ENCODE data around the gene ACR.

ACR gene

GRCh38 chr22:50737728-50738648, at the start of gene ACR:
TSS of gene ACR (plus strand) at chr22:50738204. CDS start at chr22:50738236, 32 bp downstream.
- peak; percentile 9 for DNase-seq

DNA sequence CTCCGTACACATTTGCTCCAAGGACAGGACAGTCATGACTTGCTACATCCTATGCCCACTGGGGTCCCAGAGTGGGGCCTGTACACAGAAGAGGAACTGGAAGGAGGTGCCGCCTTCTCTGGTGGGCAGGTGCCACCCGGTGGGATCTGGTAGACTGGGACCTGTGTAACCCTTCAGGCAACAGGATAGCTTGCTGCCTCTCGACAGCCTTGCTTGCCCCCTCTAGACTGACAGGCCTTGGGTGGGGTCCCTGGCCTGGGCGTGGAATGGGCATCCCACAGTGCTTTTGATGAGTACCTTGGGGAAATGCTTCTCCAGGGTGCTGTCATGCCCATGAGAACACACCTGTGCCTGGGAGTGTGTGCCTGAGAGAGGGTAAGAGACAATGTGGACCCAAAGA, 49.6 kb upstream of the ACR start:
- no peak for DNase-seq

DNA sequence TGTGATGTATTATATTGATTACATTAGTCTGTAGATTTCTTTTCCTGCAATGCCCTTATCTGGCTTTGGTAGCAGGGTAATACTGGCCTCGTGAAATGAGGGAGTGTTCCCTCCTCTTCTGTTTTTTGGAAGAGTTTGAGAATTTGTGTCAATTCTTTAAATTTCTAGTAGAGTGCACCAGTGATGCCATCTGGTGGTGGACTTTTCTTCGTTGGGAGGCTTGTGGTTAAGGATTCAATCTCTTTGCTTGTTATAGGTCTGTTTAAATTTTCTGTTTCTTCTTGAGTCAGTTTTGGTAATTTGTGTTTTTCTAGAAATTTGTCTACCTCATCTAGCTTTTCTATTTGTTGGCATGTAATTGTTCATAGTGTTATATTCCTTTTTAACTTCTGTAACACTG, 46.5 kb upstream of the ACR start:
- DNase-seq = no peak

DNA sequence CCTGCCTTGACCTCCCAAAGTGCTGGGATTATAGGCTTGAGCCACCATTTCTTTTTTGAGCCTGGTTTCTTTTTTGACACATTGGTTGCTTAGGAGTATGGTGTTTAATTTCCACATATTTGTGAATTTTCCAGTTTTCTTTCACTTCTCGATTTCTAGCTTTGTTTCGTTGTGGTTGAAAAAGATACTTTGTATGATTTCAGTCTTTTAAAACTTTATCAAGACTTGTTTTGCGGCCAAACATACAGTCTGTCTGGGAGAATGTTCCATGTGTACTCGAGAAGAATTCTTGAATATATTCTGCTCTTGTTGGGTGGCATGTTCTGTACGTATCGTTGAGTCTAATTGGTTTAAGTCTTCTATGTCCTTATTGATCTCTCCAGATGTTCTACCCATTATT, 44.5 kb upstream of the ACR start:
- no peak for DNase-seq

DNA sequence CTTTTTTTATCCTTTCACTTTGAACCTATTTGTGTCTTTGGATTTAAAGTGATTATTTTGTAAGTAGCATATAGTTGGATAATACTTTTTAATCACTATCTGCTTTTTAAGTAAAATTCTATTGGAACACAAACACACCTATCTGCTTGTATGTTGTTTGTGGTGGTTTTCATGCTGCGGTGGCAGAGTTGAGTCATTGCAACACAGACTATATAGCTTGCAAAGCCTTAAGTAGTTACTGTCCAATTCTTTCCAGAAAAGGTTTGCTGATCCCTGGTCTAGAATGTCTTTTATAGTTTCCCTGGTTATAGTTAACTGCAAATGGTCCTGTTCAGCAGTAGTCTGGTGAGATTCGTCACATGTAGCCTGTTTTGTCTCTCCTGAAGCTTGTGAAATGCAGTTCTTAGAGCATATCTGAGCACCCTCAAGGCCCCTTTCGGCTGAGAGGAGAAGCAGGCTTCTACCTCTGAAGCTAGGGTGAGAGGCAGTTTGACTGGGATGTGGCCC, 43.9 kb upstream of the ACR start:
- no peak for DNase-seq

GRCh38 chr22:50694766-50695420, 43.1 kb upstream of the ACR start:
- no peak for DNase-seq

GRCh38 chr22:50695421-50696250, 42.4 kb upstream of the ACR start:
- no peak for DNase-seq

DNA sequence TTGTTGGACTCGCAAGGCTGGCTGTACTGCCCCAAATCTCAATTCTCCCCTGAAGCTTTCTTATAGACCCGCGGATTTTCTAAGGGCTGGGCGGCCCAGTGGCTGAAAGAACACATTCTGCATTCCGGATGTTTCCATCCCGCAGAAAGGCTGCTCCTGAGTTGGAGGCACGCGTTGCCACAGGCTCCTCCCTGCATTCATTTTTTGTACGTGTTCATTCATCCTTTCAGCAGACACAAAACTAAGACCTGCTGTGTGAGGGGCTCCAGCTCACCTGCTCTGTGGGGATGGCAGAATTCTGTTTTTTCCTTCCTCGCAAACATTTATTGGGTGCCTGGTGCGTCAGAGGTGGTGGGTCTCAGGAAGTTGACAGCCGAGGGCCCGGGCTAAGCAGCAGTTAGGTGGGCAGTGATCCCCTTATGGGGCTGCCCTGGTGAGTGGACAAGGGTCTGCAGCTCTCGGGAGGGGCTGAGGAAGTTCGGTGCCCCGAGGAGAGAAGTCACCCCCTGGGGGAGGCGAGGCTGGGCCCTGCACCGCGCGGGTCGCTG, 41.7 kb upstream of the ACR start:
- no peak for DNase-seq

DNA sequence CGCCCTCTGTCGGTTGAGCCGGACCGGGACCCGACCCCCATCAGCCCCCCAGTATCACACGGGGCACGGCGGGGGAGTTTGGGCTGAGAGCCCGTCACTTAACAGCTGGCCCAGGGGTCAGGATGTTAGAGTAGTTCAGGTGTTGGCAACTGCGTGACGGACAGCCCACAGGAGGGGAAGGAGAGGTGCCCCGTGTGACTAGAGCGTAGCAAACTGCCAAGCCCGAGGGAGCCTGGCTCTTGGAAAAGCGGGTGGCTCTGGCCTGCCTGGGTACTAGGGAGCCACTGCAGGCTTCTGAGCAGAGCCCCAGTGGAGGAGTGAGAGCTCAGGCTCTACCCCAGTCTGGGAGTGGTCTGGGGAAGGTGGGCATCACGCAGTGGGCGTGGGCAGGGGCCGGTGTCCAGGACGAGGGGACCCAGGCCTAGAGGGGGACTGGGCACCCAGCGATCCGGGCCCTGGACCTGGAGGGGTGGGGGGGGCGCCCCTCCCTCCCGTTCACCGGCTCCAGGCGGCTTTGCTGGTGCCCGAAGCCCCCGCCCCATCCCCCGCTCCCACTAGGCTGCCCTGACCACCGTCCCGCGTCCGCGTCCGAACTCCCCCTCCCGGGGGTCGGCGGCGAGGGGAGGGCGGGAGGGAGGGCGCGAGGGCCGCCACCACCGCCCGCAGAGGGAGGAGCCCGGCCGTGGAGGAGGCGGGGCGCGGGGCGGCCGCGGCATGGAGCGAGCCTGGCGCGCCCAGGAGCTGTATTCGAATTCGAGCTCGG, 41.0 kb upstream of the ACR start:
- DNase-seq = no peak

- no peak for DNase-seq
Observed at GRCh38 chr22:50697667-50698506, 40.1 kb upstream of the ACR start.

DNA sequence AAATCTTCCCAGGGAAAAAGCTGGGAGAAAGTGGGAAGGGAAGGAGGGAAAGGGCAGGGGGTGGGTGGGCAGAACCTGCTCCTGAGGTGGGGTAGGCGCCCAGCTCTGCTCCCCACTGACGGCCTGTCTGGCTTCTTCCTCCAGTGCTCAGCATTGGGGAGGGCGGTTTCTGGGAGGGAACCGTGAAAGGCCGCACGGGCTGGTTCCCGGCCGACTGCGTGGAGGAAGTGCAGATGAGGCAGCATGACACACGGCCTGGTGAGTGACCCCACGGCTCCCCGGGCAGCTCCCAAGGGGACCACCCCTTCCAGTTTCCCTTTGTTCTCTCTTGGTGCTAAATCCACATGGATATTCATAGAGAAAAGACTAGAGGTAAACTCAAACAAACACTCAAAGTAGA, 39.5 kb upstream of the ACR start:
- no peak for DNase-seq

GRCh38 chr22:50699001-50699755, 38.8 kb upstream of the ACR start:
- no peak for DNase-seq

DNA sequence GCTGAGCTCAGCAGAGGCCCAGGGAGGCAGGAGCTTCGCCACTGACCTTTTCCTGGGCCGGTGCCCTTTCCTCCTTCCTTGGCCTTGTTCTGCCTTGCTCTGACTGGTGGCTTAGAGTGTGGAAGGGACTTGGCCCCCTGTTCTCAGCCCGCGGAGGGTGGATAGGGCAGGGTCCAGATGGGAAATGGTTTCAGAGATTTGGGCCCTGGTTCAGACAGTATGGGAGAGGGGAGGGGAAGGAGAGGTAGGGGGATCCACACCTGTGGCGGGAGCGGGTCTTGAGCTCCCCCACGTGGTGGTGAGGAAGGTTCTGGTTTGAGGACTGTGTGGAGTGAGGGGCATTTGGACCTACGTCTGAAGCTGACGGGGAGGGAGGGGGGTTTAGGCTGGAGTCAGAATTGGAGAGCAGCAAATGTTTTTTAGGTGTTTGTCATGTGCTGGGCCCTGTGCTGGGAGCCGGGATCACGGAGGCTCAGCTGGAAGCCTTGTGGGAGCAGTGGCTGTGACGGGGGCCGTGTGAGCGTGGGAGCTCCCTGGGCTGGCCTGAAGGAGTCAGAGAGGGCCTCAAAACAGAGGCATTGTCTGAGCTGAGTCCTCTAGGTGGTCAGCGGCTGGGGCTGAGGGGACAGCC, 38.1 kb upstream of the ACR start:
- no peak for DNase-seq

DNA sequence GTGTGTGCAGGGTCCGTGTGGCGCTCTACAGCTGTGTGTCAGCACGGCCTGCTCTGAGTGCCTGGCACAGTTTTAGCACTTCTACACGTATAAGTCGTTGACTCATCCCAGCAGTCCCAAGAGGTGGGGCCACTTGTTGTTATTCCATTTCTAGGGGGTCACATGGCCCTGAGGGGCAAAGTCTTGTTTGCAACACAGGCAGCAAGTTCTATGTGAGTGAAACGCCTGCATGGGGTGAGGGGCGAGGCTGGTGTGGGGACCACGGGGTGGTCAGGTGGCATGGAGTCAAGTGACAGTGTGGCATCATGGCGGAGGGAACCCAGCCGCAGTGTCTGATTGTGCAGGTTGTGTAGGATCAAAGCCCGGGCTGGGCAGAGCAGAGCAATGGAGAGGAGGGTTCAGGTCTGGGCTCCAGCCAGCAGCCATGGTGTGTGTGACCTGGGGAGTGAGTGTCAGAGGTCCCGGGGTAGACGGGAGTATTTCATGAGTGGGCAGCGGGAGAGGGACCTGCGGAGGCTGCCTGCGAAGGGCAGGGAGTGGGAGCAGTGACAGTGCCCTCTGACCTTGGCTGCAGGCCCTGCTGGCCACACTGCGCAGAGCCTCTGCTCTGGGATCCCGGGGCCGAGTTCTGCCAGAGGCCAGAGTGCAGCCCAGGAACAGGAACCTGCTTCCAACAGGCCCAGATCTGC, 37.5 kb upstream of the ACR start:
- no peak for DNase-seq

GRCh38 chr22:50701076-50701419, 37.0 kb upstream of the ACR start:
- DNase-seq = no peak

- no peak for DNase-seq
Observed at GRCh38 chr22:50701428-50702154, 36.4 kb upstream of the ACR start.

DNA sequence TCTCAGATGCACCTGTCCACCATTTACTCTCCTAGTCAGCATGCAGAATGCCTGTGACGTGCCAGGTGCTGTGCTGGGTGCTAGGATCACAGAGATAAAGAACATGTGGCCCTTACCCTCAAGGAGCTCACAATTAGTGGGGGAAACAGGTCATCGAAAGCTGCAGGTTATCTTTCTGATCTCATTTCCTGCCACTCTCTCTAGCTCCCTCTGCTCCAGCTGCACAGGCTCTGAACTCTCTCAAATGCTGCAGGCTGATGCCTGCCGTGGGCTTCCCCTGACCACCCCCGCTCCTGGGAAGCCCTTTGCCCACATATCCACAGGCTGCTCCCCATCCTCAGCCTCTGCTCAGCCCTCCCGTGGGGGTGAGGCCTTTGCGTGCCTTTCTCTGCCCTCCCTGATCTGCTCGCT, 35.7 kb upstream of the ACR start:
- no peak for DNase-seq

Measured in CD4-positive, alpha-beta T cell treated with Interleukin-15 for 1 hour (primary cell).